ENCODE measurements around the gene EPB41.

- TF ChIP-seq, protein P1, sequence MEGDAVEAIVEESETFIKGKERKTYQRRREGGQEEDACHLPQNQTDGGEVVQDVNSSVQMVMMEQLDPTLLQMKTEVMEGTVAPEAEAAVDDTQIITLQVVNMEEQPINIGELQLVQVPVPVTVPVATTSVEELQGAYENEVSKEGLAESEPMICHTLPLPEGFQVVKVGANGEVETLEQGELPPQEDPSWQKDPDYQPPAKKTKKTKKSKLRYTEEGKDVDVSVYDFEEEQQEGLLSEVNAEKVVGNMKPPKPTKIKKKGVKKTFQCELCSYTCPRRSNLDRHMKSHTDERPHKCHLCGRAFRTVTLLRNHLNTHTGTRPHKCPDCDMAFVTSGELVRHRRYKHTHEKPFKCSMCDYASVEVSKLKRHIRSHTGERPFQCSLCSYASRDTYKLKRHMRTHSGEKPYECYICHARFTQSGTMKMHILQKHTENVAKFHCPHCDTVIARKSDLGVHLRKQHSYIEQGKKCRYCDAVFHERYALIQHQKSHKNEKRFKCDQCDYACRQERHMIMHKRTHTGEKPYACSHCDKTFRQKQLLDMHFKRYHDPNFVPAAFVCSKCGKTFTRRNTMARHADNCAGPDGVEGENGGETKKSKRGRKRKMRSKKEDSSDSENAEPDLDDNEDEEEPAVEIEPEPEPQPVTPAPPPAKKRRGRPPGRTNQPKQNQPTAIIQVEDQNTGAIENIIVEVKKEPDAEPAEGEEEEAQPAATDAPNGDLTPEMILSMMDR (IDR thresholded peaks at IDR 0.05): no peak
- no peak for TF ChIP-seq POLR2A (IDR thresholded peaks at IDR 0.05)
Measured at GRCh38 chr1:29125788-29126187, 211.4 kb downstream of the EPB41 start.

Data from Peyer's patch (tissue), 4 donors.